ENCODE measurements around the gene FAM177A1. TPM values are rescaled to one million over a fixed set of nuclear protein-coding genes. Genes with fewer than 3 reads are reported as not detected.

Gene FAM177A1
- total and polyA plus RNA-seq, 2 of the 13 experiments (the other 11 are each of a cell fraction or from before 2014, with no cell fraction given) = 72.9 to 119 TPM

- TF ChIP-seq, protein P1, sequence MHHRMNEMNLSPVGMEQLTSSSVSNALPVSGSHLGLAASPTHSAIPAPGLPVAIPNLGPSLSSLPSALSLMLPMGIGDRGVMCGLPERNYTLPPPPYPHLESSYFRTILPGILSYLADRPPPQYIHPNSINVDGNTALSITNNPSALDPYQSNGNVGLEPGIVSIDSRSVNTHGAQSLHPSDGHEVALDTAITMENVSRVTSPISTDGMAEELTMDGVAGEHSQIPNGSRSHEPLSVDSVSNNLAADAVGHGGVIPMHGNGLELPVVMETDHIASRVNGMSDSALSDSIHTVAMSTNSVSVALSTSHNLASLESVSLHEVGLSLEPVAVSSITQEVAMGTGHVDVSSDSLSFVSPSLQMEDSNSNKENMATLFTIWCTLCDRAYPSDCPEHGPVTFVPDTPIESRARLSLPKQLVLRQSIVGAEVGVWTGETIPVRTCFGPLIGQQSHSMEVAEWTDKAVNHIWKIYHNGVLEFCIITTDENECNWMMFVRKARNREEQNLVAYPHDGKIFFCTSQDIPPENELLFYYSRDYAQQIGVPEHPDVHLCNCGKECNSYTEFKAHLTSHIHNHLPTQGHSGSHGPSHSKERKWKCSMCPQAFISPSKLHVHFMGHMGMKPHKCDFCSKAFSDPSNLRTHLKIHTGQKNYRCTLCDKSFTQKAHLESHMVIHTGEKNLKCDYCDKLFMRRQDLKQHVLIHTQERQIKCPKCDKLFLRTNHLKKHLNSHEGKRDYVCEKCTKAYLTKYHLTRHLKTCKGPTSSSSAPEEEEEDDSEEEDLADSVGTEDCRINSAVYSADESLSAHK (CRISPR knock-in tag; IDR thresholded peaks at IDR 0.05; ENCODE audit: borderline replicate concordance) = no peak
- TF ChIP-seq TBX2 (CRISPR knock-in tag; IDR thresholded peaks at IDR 0.05; ENCODE audit: borderline replicate concordance) (no peak), PBX3 (CRISPR knock-in tag; IDR thresholded peaks at IDR 0.05; ENCODE audit: borderline replicate concordance) (no peak), TAF1 (CRISPR knock-in tag; IDR thresholded peaks at IDR 0.05) (no peak), ZNF234 (CRISPR knock-in tag; conservative IDR thresholded peaks at IDR 0.05) (no peak), ZNF20 (CRISPR knock-in tag; IDR thresholded peaks at IDR 0.05) (no peak), ZNF256 (CRISPR knock-in tag; conservative IDR thresholded peaks at IDR 0.05) (no peak), ZNF343 (CRISPR knock-in tag; IDR thresholded peaks at IDR 0.05) (no peak), POGZ (CRISPR knock-in tag; IDR thresholded peaks at IDR 0.05) (0 out of 2 replicates have a peak, but pooled peaks have one; percentile 32), DPF2 (CRISPR knock-in tag; IDR thresholded peaks at IDR 0.05; ENCODE audit: borderline replicate concordance, low read depth) (no peak), RNF2 (conservative IDR thresholded peaks at IDR 0.05; ENCODE audit: low read depth) (no peak), ZNF143 (CRISPR knock-in tag; IDR thresholded peaks at IDR 0.05) (no peak), SALL1 (CRISPR knock-in tag; IDR thresholded peaks at IDR 0.05) (no peak), IRF2 (CRISPR knock-in tag; IDR thresholded peaks at IDR 0.05) (peak; percentile 43; the same call in 1 of the 2 replicates), MTA3 (CRISPR knock-in tag; IDR thresholded peaks at IDR 0.05) (no peak), PRDM10 (CRISPR knock-in tag; IDR thresholded peaks at IDR 0.05; ENCODE audit: low read depth) (0 out of 2 replicates have a peak, but pooled peaks have one; percentile 17), ZFX (CRISPR knock-in tag; IDR thresholded peaks at IDR 0.05; ENCODE audit: low read depth) (no peak), ZNF709 (CRISPR knock-in tag; IDR thresholded peaks at IDR 0.05) (no peak), GATAD2A (CRISPR knock-in tag; IDR thresholded peaks at IDR 0.05) (peak; percentile 69; the same call in 1 of the 2 replicates), YEATS2 (CRISPR knock-in tag; IDR thresholded peaks at IDR 0.05; ENCODE audit: borderline replicate concordance) (peak; percentile 43; the same call in 1 of the 2 replicates)
- TF ChIP-seq, protein P2, sequence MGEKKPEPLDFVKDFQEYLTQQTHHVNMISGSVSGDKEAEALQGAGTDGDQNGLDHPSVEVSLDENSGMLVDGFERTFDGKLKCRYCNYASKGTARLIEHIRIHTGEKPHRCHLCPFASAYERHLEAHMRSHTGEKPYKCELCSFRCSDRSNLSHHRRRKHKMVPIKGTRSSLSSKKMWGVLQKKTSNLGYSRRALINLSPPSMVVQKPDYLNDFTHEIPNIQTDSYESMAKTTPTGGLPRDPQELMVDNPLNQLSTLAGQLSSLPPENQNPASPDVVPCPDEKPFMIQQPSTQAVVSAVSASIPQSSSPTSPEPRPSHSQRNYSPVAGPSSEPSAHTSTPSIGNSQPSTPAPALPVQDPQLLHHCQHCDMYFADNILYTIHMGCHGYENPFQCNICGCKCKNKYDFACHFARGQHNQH (CRISPR knock-in tag; IDR thresholded peaks at IDR 0.05) = no peak
- TF ChIP-seq, protein P3, sequence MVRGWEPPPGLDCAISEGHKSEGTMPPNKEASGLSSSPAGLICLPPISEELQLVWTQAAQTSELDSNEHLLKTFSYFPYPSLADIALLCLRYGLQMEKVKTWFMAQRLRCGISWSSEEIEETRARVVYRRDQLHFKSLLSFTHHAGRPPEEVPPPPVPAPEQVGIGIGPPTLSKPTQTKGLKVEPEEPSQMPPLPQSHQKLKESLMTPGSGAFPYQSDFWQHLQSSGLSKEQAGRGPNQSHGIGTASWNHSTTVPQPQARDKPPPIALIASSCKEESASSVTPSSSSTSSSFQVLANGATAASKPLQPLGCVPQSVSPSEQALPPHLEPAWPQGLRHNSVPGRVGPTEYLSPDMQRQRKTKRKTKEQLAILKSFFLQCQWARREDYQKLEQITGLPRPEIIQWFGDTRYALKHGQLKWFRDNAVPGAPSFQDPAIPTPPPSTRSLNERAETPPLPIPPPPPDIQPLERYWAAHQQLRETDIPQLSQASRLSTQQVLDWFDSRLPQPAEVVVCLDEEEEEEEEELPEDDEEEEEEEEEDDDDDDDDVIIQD (CRISPR knock-in tag; IDR thresholded peaks at IDR 0.05; ENCODE audit: low read depth) = peak; percentile 10; the same call in 1 of the 2 replicates
Measured at GRCh38 chr14:35050652-35051051, 4.6 kb downstream of the FAM177A1 start (continued).
